SJCRH30 (cell line): Measurements from ENCODE around the gene SPRED1. TPM values are rescaled to one million over a fixed set of nuclear protein-coding genes. Genes with fewer than 3 reads are reported as not detected.
"Not testable (repeated sequence)": the region's sequence is repeated elsewhere in the genome, so short reads cannot be mapped to it uniquely, and the experiment has no call there.

Experiments
- DNase-seq, 2 experiments: peaks; one replicate each; pipeline ENCODE4 v3.0.0-alpha.2; 2015 to 2020
- H3K27ac ChIP-seq: fragments of 250-450 bp; sonication (Bioruptor Pico); 2 replicates; pipeline ENCODE4 v1.5.1; 2020; ENCODE audit warnings: mild to moderate bottlenecking, moderate library complexity
- H3K27me3 ChIP-seq: fragments of 250-450 bp; sonication (Bioruptor Pico); 2 replicates; pipeline ENCODE4 v1.5.1; 2020; ENCODE audit warnings: mild to moderate bottlenecking, moderate library complexity
- H3K36me3 ChIP-seq: fragments of 250-450 bp; sonication (Bioruptor Pico); 2 replicates; pipeline ENCODE4 v1.5.1; 2020; ENCODE audit warnings: mild to moderate bottlenecking, moderate library complexity
- H3K4me1 ChIP-seq: fragments of 250-450 bp; sonication (Bioruptor Pico); 2 replicates; pipeline ENCODE4 v1.5.1; 2020; ENCODE audit warnings: mild to moderate bottlenecking, moderate library complexity
- H3K4me3 ChIP-seq: fragments of 250-450 bp; sonication (Bioruptor Pico); 2 replicates; pipeline ENCODE4 v1.5.1; 2020; ENCODE audit warnings: mild to moderate bottlenecking, moderate library complexity
- H3K9me3 ChIP-seq: fragments of 250-450 bp; sonication (Bioruptor Pico); replicated peaks from 2 replicates; pipeline ENCODE4 v1.5.1; 2020; ENCODE audit warnings: mild to moderate bottlenecking, moderate library complexity
- total RNA-seq: library from RNA; depleted of rRNA; stranded (reverse); fragments of >200 nt; shearing (Covaris generic); gene quantifications from 2 replicates; pipeline ENCODE4 v1.2.3, GENCODE V29; 2014

SPRED1 gene
- total RNA-seq, 1 experiment from 2014 or later = 35.1 TPM

DNA sequence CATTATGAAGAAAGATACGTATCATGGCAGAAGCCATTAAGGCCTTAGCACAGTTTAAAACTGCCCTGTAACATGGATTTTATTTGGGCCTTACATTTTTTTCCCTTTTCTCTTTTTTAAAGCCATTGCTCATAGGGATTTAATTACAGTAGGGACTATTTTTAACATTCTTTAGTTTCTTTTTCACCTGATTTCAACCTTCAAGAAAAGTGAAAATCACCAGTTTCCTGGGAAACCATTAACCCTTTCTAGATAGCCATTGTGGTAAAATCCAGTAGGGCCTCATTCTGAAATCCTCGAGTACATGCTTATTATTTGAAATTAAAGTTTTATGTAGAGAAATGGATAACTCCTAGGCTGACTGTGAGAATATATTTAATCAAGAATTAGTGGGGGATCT lies 3.1 kb downstream of the SPRED1 start:
- H3K9me3 ChIP-seq = no peaks in the 10 kb centered on the region
- no peak for DNase-seq
- 0 out of 2 replicates have a peak overlapping the region, but pooled peaks have one; percentile 89 for H3K4me3 ChIP-seq
- H3K4me1 ChIP-seq = peaks cover 28% of the 10 kb centered on the region; the same call in 1 of the 2 replicates
- H3K27me3 ChIP-seq = no peaks in the 10 kb centered on the region
- no peaks in the 10 kb centered on the region for H3K36me3 ChIP-seq
- H3K27ac ChIP-seq = no peak overlapping the region

DNA sequence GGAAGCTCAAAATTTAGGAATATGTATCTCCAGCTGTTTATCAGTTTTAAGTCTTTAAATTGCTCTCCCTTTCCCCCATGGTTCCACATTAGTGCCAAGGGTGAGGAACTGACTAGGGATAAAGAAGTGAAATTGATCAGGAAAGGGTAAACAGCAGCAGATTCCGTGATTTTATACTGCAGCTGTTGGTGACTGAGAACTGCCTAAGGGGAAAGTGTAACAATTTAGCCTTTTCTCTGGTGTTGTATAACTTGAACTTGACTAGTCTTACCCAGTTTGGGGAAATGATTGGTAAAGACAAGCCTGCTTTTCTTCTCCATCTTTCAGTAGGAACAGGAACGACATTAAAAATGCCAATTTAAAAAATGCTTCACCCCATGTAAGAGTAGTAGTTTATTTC lies 5.0 kb downstream of the SPRED1 start:
- no peak overlapping the region for H3K4me3 ChIP-seq
- H3K27ac ChIP-seq = peak overlapping the region; percentile 22
- H3K27me3 ChIP-seq = no peaks in the 10 kb centered on the region
- DNase-seq = peak; percentile 15 to 78
- H3K9me3 ChIP-seq = peaks cover 4% of the 10 kb centered on the region; the same call in 1 of the 2 replicates
- H3K36me3 ChIP-seq = no peaks in the 10 kb centered on the region
- H3K4me1 ChIP-seq = peaks cover 28% of the 10 kb centered on the region; the same call in 1 of the 2 replicates

DNA sequence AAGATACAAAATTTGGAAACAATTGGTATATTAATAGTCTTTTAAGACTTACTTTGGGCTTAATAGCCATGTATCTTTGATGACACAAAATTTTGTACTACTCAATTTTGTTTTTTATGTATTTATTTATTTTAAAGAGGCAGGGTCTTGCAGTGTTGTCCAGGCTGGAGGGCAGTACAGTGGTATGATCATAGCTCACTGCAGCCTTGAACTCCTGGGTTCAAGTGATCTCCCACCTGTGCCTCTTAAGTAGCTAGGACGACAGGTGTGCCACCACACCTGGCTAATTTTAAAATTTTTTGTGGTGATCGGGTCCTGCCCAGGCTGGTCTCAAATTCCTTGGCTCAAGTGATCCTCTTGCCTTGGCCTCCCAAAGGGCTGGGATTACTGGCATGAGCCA lies 6.5 kb downstream of the SPRED1 start:
- Histone ChIP-seq H3K4me3 (no peak overlapping the region), H3K9me3 (peaks cover 4% of the 10 kb centered on the region), H3K27me3 (no peaks in the 10 kb centered on the region), H3K27ac (no peak overlapping the region), H3K36me3 (no peaks in the 10 kb centered on the region), H3K4me1 (peaks cover 28% of the 10 kb centered on the region; the same call in 1 of the 2 replicates)
- no peak for DNase-seq

DNA sequence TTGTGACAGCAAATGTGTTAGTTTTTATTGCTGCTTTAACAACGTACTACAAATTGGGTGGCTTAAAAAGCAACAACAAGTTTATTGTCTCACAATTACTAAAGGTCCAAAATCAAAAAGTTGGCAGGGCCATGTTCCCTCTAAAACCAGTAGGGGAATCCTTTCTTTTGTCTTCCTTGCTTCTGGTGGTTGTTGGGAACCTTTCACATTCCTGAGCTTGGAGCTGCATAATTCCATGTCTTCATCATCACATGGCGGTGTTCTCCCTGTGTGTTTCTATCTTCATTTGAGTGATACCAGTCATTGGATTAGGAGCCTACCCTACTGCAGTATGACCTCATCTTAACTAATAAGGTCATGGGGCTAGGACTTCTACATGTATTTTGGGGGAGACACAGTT lies 7.4 kb downstream of the SPRED1 start:
- no peaks in the 10 kb centered on the region for H3K27me3 ChIP-seq
- no peak for DNase-seq
- H3K36me3 ChIP-seq = no peaks in the 10 kb centered on the region

DNA sequence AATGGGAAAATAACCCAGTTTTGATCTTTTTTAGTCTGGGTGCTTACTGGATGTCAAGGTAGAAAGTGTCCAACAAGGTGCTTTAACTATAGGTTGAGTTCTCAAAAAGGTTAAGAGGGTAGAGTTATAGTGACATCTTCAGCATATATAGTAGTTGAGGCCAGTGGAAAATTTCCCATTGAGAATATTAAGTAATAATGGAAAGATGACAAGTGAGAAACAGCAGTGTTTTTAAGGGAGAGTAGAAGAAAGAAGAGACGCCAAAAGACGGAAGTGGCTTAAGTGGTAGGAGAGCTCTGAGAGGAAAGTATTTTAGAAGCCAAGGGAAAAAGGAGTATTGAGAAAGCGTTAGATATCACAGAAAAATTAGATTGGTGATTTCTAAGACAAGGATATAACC lies 10.6 kb downstream of the SPRED1 start:
- Histone ChIP-seq H3K4me1 (peaks cover 10% of the 10 kb centered on the region), H3K36me3 (no peaks in the 10 kb centered on the region), H3K4me3 (no peak overlapping the region), H3K9me3 (peaks cover 4% of the 10 kb centered on the region), H3K27ac (no peak overlapping the region), H3K27me3 (no peaks in the 10 kb centered on the region)
- DNase-seq = no peak

More for the DNA sequence above, 7.4 kb downstream of the SPRED1 start:
- H3K4me3 ChIP-seq = no peak overlapping the region
- peaks cover 4% of the 10 kb centered on the region for H3K9me3 ChIP-seq
- no peak overlapping the region for H3K27ac ChIP-seq
- peaks cover 28% of the 10 kb centered on the region; the same call in 1 of the 2 replicates for H3K4me1 ChIP-seq

DNA sequence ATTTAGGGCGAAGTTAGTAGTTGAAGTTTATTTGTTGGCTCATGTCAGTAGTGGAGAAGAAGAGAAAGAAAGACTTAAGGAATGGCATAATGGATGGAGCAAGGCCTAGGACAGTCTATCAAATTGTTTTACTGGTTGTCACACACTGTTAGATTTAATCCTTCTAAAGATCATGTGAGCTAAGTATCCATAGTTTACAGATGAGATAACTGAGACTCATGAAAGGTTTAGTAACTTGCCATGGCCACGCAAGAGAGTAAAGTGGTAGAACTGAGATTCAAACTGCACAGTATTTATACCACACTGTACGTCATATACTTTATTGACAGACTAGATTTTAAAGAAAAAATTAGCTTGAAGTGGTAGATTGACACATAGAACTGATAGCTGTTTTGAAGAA lies 11.4 kb downstream of the SPRED1 start:
- H3K27ac ChIP-seq = no peak overlapping the region
- H3K27me3 ChIP-seq = no peaks in the 10 kb centered on the region
- peaks cover 4% of the 10 kb centered on the region for H3K4me1 ChIP-seq
- H3K36me3 ChIP-seq = no peaks in the 10 kb centered on the region
- DNase-seq = no peak
- H3K4me3 ChIP-seq = no peak overlapping the region
- H3K9me3 ChIP-seq = peaks cover 4% of the 10 kb centered on the region

DNA sequence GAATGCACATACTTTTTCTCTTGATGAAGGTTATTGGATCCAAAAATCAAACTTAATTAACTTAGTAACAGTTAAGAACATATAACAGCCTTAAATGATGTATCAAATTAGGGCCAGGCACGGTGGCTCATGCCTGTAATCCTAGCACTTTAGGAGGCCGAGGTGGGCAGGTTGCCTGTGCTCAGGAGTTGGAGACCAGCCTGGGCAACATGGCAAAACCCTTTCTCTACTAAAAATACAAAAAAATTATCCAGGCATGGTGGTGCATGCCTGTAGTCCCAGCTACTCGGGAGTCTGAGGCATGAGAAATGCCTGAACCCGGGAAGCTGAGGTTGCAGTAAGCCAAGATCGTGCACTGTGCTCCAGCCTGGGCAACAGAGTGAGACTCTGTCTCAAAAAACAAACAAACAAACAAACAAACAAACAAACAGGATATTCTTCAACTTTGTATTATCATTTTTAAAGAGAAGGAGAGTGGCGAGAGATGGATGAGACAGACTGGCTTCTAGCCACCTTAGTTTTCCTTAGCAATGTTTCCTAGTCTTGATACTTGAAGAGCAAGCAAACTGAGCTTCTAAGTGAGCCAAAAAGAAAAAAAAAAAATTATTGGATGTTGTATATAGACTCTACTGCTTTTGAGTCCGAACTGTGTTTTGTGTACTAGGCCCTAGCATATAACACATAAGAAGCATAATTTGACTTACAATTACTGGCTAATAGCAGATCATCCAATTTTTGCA lies 13.8 kb downstream of the SPRED1 start:
- no peak for DNase-seq
- peaks cover 4% of the 10 kb centered on the region for H3K4me1 ChIP-seq
- H3K36me3 ChIP-seq = 0 out of 2 replicates have a peak, but pooled peaks cover 3% of the 10 kb centered on the region
- H3K27me3 ChIP-seq = no peaks in the 10 kb centered on the region
- peaks cover 4% of the 10 kb centered on the region for H3K9me3 ChIP-seq
- no peak overlapping the region for H3K27ac ChIP-seq
- H3K4me3 ChIP-seq = no peak overlapping the region

DNA sequence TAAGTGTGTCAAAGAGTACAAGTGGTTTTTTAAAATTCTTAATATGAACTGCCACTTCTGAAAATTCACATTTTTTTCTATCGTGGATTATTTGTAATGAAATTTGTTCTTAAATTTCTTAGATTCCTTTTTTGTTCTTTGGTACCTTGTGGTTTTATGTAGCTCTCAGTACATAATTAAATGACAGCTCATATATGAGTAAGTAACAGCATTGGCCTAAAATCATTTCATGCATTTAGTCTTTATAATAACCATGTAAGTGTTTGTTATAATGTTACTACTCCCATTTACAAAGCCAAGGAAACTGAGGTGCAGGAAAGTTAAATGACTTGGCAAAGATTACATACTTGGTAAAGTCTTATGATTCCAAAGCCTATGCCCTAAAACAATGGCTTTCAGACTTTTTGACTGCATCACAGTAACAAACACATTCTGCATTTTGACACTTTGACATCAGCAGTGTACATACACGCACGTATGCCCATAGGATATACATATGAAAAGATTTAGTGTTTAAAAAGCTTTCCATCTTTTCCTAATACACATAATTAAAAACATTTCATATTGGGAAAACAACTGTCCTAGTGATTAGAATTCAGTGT lies 14.9 kb downstream of the SPRED1 start:
- Histone ChIP-seq H3K27me3 (no peaks in the 10 kb centered on the region), H3K36me3 (0 out of 2 replicates have a peak, but pooled peaks cover 3% of the 10 kb centered on the region), H3K9me3 (no peaks in the 10 kb centered on the region; the same call in 1 of the 2 replicates), H3K4me1 (peaks cover 4% of the 10 kb centered on the region; the same call in 1 of the 2 replicates), H3K4me3 (no peak overlapping the region), H3K27ac (no peak overlapping the region)
- no peak for DNase-seq

DNA sequence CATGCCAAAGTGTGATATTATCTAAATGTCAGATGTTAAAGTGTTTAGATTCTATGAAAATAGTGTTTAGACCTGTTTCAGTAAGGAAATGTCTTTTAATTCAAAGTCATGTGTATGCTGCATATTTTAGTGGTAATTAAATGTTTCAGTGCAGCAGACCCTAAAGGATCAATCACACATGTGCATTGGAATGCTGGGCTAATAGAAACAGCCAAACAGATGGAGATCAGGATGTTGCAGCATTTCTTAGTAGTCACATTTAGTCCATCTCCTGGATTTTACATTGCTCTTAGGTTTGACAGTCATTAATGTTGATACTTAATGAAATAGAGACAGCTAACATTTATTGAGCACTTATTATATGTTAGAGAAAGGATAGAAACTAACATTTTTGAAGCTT lies 18.5 kb downstream of the SPRED1 start:
- no peaks in the 10 kb centered on the region for H3K4me1 ChIP-seq
- peaks cover 3% of the 10 kb centered on the region; the same call in 1 of the 2 replicates for H3K36me3 ChIP-seq
- H3K4me3 ChIP-seq = no peak overlapping the region
- H3K27ac ChIP-seq = no peak overlapping the region
- no peaks in the 10 kb centered on the region for H3K9me3 ChIP-seq
- DNase-seq = no peak
- no peaks in the 10 kb centered on the region for H3K27me3 ChIP-seq

DNA sequence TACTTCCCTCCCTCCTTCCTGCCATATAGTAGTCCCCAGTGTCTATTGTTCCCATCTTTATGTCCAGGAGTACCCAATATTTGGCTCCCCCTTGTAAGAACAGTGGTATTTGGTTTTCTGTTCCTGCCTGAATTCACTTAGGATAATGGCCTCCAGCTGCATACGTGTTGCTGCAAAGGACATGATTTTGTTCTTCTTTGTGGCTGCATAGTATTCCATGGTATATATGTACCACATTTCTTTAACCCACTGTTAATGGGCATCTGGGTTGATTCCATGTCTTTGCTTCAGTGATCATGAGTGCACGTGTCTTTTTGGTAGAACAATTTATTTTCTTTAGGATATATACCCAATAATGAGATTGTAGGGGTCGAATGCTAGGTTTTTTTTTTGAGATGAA lies 19.3 kb downstream of the SPRED1 start:
- no peaks in the 10 kb centered on the region for H3K9me3 ChIP-seq
- no peak for DNase-seq

DNA sequence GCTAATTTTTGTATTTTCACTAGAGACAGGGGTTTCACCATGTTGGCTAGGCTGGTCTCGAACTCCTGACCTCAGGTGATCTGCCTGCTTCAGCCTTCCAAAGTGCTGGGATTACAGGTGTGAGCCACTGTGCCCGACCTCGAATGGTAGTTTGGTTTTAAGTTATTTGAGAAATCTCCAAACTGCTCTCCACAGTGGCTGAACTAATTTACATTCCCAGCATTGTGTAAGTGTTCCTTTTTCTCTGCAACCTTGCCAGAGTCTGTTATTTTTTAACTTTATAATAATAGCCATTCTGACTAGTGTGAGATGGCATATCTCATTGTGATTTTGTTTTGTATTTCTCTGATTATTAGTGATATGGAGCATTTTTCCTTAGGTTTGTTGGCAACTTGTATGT lies 19.8 kb downstream of the SPRED1 start:
- not testable (repeated sequence) for H3K27ac ChIP-seq, H3K27me3 ChIP-seq, H3K9me3 ChIP-seq, H3K36me3 ChIP-seq, DNase-seq, H3K4me1 ChIP-seq, H3K4me3 ChIP-seq

More for the DNA sequence above, 19.3 kb downstream of the SPRED1 start:
- Histone ChIP-seq H3K36me3 (peaks cover 3% of the 10 kb centered on the region), H3K4me3 (no peak overlapping the region), H3K27ac (no peak overlapping the region), H3K4me1 (no peaks in the 10 kb centered on the region), H3K27me3 (no peaks in the 10 kb centered on the region)

DNA sequence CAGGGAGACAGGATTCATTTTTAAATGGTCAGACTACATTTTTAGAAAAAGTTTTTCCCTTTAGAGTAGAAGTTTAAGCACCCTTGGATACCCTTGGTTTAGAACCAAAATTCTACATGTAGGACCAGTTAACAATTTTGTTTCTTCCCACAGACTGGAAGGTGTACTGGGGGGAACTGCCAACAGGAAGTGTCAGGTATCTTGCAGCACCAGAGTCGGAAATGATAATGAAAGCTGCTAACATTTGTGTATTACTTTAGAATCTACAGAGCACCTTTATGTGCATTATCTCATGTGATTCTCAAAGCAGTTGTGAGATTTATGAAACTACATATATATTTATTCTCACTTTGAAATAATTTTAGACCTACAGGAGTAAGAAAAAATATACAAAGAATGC lies 21.5 kb downstream of the SPRED1 start:
- H3K4me1 ChIP-seq = no peaks in the 10 kb centered on the region
- no peak for DNase-seq
- no peaks in the 10 kb centered on the region for H3K9me3 ChIP-seq
- no peak overlapping the region for H3K27ac ChIP-seq
- no peak overlapping the region for H3K4me3 ChIP-seq
- H3K36me3 ChIP-seq = peaks cover 3% of the 10 kb centered on the region
- H3K27me3 ChIP-seq = no peaks in the 10 kb centered on the region

DNA sequence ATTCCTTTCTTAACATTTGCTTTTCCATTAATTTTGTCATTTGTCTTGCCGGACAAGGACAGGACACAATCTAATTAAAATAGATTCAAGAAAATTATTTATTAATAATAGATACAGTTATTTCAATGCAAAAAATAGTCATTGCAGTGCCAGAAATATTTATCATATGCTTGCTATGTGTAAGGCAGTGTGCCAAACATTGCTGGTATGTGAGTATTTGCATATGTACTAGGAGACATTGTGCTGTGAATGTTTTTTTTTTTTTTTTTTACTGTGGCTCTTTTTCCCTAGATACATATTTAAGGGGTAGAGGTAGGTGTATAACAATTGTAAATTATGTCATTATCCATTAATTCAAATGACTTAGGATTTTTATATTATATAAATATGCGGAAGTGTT lies 23.3 kb downstream of the SPRED1 start:
- no peaks in the 10 kb centered on the region for H3K9me3 ChIP-seq
- no peaks in the 10 kb centered on the region; the same call in none of the 2 replicates for H3K36me3 ChIP-seq
- no peaks in the 10 kb centered on the region for H3K27me3 ChIP-seq
- no peak for DNase-seq
- H3K27ac ChIP-seq = no peak overlapping the region
- no peak overlapping the region for H3K4me3 ChIP-seq
- no peaks in the 10 kb centered on the region for H3K4me1 ChIP-seq

DNA sequence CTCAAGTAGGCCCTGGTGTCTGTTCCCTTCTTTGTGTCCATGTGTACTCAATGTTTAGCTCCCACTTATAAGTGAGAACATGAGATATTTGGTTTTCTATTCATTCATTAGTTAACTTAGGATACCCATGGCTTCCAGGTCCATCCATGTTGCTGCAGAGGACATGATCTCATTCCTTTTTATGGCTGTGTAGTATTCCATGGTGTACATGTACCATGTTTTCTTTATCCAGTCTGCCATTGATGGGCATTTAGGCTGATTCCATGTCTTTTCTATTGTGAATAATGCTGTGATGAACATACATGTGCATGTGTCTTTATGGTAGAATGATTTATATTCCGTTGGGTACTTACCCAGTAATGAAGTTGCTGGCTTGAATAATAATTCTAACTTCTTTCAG lies 24.6 kb downstream of the SPRED1 start:
- H3K4me3 ChIP-seq, H3K27ac ChIP-seq, DNase-seq, H3K9me3 ChIP-seq, H3K4me1 ChIP-seq, H3K36me3 ChIP-seq, H3K27me3 ChIP-seq: not testable (repeated sequence)

DNA sequence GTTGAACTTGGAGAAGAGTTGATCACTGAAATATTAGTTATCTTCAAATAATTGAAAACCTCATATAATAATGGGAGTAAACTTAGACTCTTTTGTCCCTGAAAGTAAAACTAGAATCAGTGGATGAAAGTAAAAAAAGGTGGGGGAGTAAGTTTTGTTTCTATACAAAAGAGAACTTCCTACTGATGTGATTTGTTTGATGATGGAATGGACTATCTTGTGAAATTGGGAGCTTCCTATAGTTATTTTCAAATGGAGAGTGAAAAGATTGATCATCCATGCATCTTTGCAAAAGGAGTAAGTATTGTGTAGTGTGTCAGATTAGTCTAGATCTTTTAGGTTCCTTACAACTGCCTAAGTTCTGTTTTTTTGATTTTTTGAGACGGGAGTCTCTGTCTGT lies 28.4 kb downstream of the SPRED1 start:
- DNase-seq = no peak
- H3K27me3 ChIP-seq = no peaks in the 10 kb centered on the region
- H3K27ac ChIP-seq = no peak overlapping the region
- H3K4me3 ChIP-seq = no peak overlapping the region
- H3K36me3 ChIP-seq = no peaks in the 10 kb centered on the region; the same call in none of the 2 replicates
- H3K9me3 ChIP-seq = no peaks in the 10 kb centered on the region
- H3K4me1 ChIP-seq = no peaks in the 10 kb centered on the region
